Adipocyte (in vitro differentiated cells): ENCODE data around the gene SLC35E2B.

Experiments used
- DNase-seq: peaks from one replicate; pipeline ENCODE4 v3.0.0-alpha.2; 2015; ENCODE audit warnings: low read depth
- H3K27me3 ChIP-seq: replicated peaks from 2 replicates; pipeline ENCODE4 v1.7.0; 2013; ENCODE audit warnings: mild to moderate bottlenecking, low read length, moderate library complexity; ENCODE audit not compliant: control insufficient read depth, insufficient read depth
- H3K36me3 ChIP-seq: 2 replicates; pipeline ENCODE4 v1.7.0; 2013; ENCODE audit warnings: low read length, mild to moderate bottlenecking, moderate library complexity; ENCODE audit not compliant: control insufficient read depth, insufficient read depth, severe bottlenecking
- H3K4me1 ChIP-seq: 2 replicates; pipeline ENCODE4 v1.7.0; 2013; ENCODE audit warnings: mild to moderate bottlenecking, low read length, moderate library complexity; ENCODE audit not compliant: control insufficient read depth, insufficient read depth
- H3K4me3 ChIP-seq: 2 replicates; pipeline ENCODE4 v1.7.0; 2013; ENCODE audit warnings: mild to moderate bottlenecking, low read length, moderate library complexity
- H3K9ac ChIP-seq: 2 replicates; pipeline ENCODE4 v1.7.0; 2013; ENCODE audit warnings: mild to moderate bottlenecking, low read length, moderate library complexity
- H3K9me3 ChIP-seq: 2 replicates; pipeline ENCODE4 v1.7.0; 2013; ENCODE audit warnings: mild to moderate bottlenecking, low read length, moderate library complexity; ENCODE audit not compliant: control insufficient read depth

SLC35E2B gene

DNA sequence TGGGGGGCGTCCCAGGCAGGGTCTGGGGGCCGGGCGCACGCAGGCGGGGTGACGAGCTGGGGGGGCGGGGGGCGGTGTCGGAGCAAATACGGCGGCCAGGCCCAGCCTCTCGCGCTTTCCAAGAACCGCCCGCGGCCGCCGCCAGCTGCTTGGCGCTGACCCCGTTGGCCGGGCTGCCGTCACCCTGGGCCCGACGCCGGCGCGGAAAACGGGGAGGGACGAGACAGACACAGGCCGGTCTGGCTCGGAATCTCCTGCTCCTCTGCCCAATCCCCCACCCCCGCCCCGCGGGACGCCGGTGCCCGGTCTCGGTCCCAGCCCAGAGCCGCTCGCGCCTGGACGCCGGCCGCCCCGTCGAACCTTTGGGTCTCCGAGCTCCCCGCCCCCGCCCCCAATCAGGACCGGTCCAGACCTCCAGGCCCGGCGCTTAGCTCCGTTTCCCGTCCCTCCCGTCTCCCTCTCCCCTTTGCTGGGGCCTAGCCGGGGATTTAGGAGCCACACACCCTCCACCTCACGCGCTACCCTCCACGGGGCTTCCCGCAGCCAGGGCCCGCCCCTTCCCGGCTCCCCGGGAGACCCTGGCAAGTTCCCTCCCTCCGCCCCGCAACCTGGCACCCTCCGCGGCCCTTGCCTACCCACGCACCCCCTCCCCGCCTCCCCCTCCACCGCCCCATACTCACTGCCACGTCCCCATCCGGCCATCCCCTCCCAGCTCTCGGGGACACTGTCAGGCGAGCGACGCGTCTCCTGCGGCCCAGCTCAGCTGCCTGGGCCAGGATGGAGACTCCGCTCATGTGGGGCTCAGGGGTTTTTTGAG lies 61.4 kb downstream of the SLC35E2B start:
- no peak for DNase-seq
- Histone ChIP-seq H3K36me3 (peaks cover 4% of the 10 kb centered on the region), H3K9me3 (no peaks in the 10 kb centered on the region), H3K9ac (no peak overlapping the region), H3K4me3 (no peak overlapping the region), H3K27me3 (no peaks in the 10 kb centered on the region), H3K4me1 (no peaks in the 10 kb centered on the region)

DNA sequence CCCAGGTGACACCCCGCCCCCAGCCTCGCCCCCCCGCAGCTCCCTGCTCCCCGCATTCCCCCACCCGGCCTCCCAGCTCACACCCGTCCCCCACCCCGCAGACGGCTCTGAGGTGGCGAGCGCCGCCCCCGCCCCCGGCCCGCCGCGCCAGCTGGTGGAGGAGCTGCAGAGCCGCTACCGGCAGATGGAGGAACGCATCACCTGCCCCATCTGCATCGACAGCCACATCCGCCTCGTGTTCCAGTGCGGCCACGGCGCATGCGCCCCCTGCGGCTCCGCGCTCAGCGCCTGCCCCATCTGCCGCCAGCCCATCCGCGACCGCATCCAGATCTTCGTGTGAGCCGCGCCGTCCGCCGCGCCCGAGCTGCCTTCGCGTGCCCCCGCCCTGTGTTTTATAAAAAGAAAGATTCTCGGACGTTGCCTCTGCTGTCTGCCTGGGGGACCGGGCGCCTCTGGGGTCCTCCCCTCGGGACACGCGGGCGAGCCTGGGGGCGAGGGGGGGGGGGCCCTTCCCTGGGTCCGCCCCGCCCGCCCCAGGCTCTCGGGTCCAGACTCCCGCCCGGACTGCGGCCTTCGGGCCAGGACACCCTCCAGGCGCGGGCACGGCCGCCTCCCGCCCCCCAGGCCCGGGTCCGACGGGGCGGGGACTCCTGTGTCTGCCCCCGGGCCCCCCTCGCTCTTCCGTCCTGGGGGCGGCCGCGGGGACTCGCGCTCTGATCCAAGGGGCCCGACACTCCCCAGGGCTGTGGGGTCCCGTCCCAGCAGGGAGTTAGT lies 62.2 kb downstream of the SLC35E2B start:
- peaks cover 4% of the 10 kb centered on the region for H3K36me3 ChIP-seq
- no peaks in the 10 kb centered on the region for H3K27me3 ChIP-seq
- DNase-seq: no peak
- no peaks in the 10 kb centered on the region for H3K9me3 ChIP-seq
- no peak overlapping the region for H3K4me3 ChIP-seq
- H3K4me1 ChIP-seq: no peaks in the 10 kb centered on the region
- H3K9ac ChIP-seq: no peak overlapping the region

DNA sequence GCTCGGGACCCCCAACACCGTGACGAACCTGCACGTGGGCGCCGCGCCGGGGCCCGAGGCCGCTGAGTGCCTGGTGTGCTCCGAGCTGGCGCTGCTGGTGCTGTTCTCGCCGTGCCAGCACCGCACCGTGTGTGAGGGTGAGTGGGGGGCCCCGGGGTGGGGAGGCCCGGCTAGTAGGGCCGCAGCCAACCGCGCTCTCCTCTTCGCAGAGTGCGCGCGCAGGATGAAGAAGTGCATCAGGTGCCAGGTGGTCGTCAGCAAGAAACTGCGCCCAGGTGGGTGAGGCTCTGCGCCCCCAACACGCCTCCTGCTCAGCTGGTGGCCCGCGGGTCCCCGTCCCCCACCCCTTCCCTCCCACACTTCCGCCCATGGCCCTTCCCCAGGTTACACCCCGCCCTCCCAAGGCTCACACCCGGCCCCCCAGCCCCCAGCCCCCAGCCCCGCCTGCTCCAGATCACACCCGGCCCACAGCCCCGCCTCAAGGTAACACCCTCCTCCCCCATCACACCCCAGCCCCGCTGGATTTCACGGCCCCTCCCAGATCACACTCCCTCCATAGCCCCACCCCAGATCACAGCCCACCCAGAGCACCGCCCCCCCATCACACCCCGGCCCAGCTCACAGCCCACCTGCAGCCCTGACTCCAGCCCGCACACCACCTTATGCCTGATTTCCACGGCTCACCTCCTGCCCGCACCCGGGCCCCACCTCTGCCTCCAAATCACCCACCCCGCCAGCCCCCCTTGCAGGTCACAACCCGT lies 63.0 kb downstream of the SLC35E2B start:
- H3K9ac ChIP-seq: no peak overlapping the region
- H3K27me3 ChIP-seq: no peaks in the 10 kb centered on the region
- DNase-seq: no peak
- no peaks in the 10 kb centered on the region for H3K4me1 ChIP-seq
- H3K9me3 ChIP-seq: no peaks in the 10 kb centered on the region
- peaks cover 4% of the 10 kb centered on the region for H3K36me3 ChIP-seq
- H3K4me3 ChIP-seq: no peak overlapping the region

DNA sequence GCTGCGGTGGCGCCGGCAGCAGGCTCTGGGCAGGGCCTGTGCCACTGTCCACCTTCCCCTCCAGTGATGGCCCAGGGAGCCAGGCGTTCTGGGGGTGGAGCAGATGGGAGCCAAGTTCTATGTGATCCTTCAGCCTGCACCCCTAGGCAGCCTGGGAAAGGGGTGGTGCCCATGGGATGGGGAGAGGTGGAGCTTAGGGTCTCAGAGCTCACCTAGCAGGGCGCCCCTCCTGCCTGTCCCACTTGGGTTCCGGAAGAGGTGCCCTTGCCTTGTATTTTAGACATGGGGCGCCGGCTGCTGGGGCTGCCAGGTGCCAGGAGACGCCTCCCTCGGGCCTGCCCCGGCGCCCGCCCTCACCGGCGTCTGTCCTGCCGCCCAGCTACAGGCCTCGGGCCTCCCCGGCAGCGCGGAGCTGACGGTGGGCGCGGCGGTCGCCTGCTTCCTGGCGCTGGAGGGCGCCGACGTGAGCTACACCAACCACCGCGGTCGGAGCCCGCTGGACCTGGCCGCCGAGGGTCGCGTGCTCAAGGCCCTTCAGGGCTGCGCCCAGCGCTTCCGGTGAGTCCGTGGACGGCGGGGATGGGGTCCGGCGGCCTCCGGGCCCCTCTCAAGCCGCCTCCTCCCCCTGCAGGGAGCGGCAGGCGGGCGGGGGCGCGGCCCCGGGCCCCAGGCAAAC lies 63.7 kb downstream of the SLC35E2B start:
- no peak for DNase-seq
- H3K4me3 ChIP-seq: no peak overlapping the region
- H3K36me3 ChIP-seq: peaks cover 4% of the 10 kb centered on the region

DNA sequence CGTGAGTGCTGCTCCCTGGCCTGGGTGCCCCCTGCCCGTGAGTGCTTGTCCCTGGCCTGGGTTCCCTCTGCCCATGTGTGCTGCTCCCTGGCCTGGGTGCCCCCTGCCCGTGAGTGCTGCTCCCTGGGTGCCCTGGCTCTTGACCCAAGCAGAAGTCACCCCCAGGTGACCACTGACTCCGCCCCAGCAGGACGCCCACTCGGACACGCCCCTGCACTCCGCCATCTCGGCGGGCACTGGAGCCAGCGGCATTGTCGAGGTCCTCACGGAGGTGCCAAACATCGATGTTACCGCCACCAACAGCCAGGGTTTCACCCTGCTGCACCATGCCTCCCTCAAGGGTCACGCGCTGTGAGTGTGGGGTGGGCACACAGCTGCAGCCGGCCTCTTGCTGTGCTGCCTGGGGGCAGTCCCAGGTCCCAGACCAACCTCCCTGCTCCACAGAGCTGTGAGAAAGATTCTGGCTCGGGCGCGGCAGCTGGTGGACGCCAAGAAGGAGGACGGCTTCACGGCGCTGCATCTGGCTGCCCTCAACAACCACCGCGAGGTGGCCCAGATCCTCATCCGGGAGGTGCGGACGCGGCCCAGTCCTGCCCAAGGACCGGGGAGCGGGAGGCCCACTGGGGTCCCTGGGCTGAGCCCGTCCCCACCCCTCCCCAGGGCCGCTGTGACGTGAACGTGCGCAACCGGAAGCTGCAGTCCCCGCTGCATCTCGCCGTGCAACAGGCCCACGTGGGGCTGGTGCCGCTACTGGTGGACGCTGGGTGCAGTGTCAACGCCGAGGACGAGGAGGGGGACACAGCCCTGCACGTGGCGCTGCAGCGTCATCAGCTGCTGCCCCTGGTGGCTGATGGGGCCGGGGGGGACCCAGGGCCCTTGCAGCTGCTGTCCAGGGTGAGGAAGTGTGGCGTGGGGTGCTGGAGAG lies 64.5 kb downstream of the SLC35E2B start:
- Histone ChIP-seq H3K4me1 (no peaks in the 10 kb centered on the region), H3K9ac (no peak overlapping the region), H3K9me3 (no peaks in the 10 kb centered on the region), H3K36me3 (peaks cover 4% of the 10 kb centered on the region), H3K27me3 (no peaks in the 10 kb centered on the region), H3K4me3 (no peak overlapping the region)
- DNase-seq: no peak

More for the DNA sequence above, 63.7 kb downstream of the SLC35E2B start:
- H3K27me3 ChIP-seq: no peaks in the 10 kb centered on the region
- no peaks in the 10 kb centered on the region for H3K9me3 ChIP-seq
- no peaks in the 10 kb centered on the region for H3K4me1 ChIP-seq
- no peak overlapping the region for H3K9ac ChIP-seq

DNA sequence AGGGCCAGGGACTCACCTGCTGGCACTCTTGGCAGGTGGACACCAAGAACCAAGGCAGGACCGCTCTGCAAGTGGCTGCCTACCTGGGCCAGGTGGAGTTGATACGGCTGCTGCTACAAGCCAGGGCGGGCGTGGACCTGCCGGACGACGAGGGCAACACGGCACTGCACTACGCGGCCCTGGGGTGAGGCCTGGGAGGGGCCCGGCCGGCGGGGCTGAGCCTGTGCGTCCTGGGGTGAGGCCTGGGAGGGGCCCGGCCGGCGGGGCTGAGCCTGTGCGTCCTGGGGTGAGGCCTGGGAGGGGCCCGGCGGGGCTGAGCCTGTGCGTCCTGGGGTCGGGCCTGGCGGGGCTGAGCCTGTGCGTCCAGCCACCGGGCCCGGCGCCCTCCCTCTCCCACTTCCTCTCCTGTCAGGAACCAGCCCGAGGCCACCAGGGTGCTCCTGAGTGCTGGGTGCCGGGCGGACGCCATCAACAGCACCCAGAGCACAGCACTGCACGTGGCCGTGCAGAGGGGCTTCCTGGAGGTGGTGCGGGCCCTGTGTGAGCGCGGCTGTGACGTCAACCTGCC lies 65.2 kb downstream of the SLC35E2B start:
- no peaks in the 10 kb centered on the region for H3K9me3 ChIP-seq
- no peak for DNase-seq
- H3K9ac ChIP-seq: no peak overlapping the region
- H3K4me1 ChIP-seq: no peaks in the 10 kb centered on the region
- H3K36me3 ChIP-seq: peaks cover 4% of the 10 kb centered on the region
- H3K27me3 ChIP-seq: no peaks in the 10 kb centered on the region
- H3K4me3 ChIP-seq: no peak overlapping the region

DNA sequence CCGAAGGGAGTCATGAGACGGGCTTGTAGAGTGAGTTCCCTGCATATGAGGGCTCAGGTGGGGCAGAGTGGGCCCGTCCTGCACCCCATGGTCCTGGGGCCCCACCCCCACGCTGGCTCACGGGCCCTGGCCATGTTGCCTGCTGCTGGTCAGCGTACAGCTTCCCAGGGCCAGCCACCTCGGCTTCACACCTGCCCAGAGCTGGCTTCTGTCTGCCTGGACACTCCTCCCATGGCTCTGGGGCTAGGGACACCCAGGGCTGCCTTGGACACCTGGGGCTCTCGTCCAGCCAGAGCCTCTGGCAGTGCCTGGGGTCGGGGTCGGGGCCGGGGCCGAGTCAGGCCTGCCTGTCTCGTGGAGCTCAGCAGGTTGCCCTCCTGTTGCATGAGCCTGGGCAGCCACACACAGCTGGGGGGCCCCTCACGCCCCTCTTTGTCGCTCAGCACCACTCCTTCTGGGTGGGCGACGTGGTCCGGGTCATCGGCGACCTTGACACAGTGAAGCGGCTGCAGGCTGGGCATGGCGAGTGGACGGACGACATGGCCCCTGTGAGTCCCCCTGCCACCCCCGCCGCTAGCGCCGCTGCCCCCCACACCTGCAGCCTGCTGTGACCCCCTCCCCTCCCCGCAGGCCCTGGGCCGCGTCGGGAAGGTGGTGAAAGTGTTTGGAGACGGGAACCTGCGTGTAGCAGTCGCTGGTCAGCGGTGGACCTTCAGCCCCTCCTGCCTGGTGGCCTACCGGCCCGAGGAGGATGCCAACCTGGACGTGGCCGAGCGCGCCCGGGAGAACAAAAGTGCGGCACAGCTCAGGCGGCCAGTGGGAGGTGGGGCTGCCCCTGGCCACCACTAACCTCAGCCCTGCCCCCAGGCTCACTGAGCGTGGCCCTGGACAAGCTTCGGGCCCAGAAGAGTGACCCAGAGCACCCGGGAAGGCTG lies 66.1 kb downstream of the SLC35E2B start:
- no peak overlapping the region for H3K4me3 ChIP-seq
- no peak for DNase-seq
- H3K36me3 ChIP-seq: peaks cover 4% of the 10 kb centered on the region
- H3K9ac ChIP-seq: no peak overlapping the region
- no peaks in the 10 kb centered on the region for H3K4me1 ChIP-seq
- H3K9me3 ChIP-seq: no peaks in the 10 kb centered on the region
- H3K27me3 ChIP-seq: no peaks in the 10 kb centered on the region

DNA sequence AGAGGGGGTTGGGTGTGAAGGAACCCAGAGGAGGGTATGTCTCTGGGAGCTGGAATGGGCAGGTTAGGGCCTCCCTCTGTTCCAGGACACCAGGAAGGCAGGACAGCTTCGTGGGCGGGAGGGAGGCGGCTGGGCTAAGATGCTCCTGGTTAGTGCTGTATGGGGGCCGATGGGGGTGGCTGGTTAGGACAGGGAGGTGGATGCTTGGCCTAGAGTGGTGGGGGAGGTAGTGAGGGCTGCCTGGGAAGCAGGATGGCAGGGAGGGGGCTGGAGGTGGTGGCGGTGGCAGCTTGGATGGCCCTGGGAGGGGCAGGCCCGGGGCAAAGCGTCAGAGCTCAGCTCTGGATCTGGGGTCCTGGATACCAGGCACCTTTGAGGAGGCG lies 66.8 kb downstream of the SLC35E2B start:
- Histone ChIP-seq H3K36me3 (peaks cover 4% of the 10 kb centered on the region), H3K9me3 (no peaks in the 10 kb centered on the region), H3K9ac (no peak overlapping the region), H3K4me3 (no peak overlapping the region), H3K27me3 (no peaks in the 10 kb centered on the region), H3K4me1 (no peaks in the 10 kb centered on the region)
- no peak for DNase-seq

DNA sequence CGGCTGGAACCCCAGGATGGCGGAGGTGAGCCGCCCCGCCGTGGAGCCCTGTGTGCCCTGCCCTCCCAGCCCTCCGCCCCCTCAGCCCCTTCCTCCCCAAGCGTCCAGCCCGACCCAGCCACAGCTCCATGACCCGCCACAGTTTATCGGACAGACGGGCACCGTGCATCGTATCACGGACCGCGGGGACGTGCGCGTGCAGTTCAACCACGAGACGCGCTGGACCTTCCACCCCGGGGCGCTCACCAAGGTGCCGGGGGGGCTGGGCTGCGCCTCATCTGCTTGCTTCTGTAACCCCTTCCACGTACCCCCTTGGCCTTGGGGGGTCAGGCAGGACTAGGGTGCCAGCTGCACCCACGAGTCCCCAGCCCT lies 67.2 kb downstream of the SLC35E2B start:
- H3K9ac ChIP-seq: no peak overlapping the region
- no peak for DNase-seq
- peaks cover 4% of the 10 kb centered on the region for H3K36me3 ChIP-seq
- no peak overlapping the region for H3K4me3 ChIP-seq
- no peaks in the 10 kb centered on the region for H3K4me1 ChIP-seq
- no peaks in the 10 kb centered on the region for H3K9me3 ChIP-seq
- no peaks in the 10 kb centered on the region for H3K27me3 ChIP-seq
